KMS-11 (cell line): ENCODE measurements around the gene HECW1.
"Not testable (repeated sequence)": the region's sequence is repeated elsewhere in the genome, so short reads cannot be mapped to it uniquely, and the experiment has no call there.

Experiments used
- H2AFZ ChIP-seq: fragments of 200-600 bp; sonication (generic); 2 replicates; pipeline ENCODE4 v1.6.1; 2016; ENCODE audit warnings: antibody characterized with exemption, mixed run types, low read depth
- H3K27ac ChIP-seq: fragments of 200-600 bp; sonication (generic); 2 replicates; pipeline ENCODE4 v1.6.1; 2016; ENCODE audit warnings: mild to moderate bottlenecking, mixed run types
- H3K27me3 ChIP-seq: fragments of 200-600 bp; sonication (generic); 2 replicates; pipeline ENCODE4 v1.6.1; 2017; ENCODE audit warnings: mild to moderate bottlenecking, low read depth, mixed run types, moderate library complexity; ENCODE audit not compliant: insufficient read depth
- H3K36me3 ChIP-seq: fragments of 200-600 bp; sonication (generic); 2 replicates; pipeline ENCODE4 v1.6.1; 2017; ENCODE audit warnings: mild to moderate bottlenecking, mixed run types; ENCODE audit not compliant: insufficient read depth
- H3K4me1 ChIP-seq: fragments of 200-600 bp; sonication (generic); 2 replicates; pipeline ENCODE4 v1.6.1; 2016; ENCODE audit warnings: mild to moderate bottlenecking, low read depth, mixed run types; ENCODE audit not compliant: poor library complexity, severe bottlenecking
- H3K4me2 ChIP-seq: fragments of 200-600 bp; sonication (generic); 2 replicates; pipeline ENCODE4 v1.7.0; 2016; ENCODE audit warnings: mild to moderate bottlenecking, mixed run types
- H3K4me3 ChIP-seq: fragments of 200-600 bp; sonication (generic); IDR thresholded peaks from 2 replicates; pipeline ENCODE4 v1.6.1; 2017; ENCODE audit warnings: low read depth, low read length, mixed read lengths; ENCODE audit not compliant: insufficient read depth
- H3K79me2 ChIP-seq: fragments of 200-600 bp; sonication (generic); 2 replicates; pipeline ENCODE4 v1.6.1; 2016; ENCODE audit warnings: low read depth, mixed run types; ENCODE audit not compliant: insufficient read depth
- H3K9ac ChIP-seq: fragments of 200-600 bp; sonication (generic); 2 replicates; pipeline ENCODE4 v1.6.1; 2016; ENCODE audit warnings: mild to moderate bottlenecking, mixed run types
- H4K20me1 ChIP-seq: fragments of 200-600 bp; sonication (generic); 2 replicates; pipeline ENCODE4 v1.6.1; 2016; ENCODE audit warnings: mild to moderate bottlenecking, mixed run types; ENCODE audit not compliant: insufficient read depth
- CTCF ChIP-seq: fragments of 200-600 bp; sonication (generic); conservative IDR thresholded peaks from 2 replicates; pipeline ENCODE4 v1.6.1; 2017; ENCODE audit warnings: low read depth, mild to moderate bottlenecking, antibody characterized with exemption, low read length, moderate library complexity, mixed read lengths

Gene HECW1

GRCh38 chr7:43212921-43213320, 100.5 kb downstream of the HECW1 start:
- Histone ChIP-seq H3K4me3 (no peak overlapping the region), H3K27ac (no peak overlapping the region), H4K20me1 (no peaks in the 10 kb centered on the region), H3K4me2 (no peak overlapping the region), H3K27me3 (no peaks in the 10 kb centered on the region), H3K9ac (no peak overlapping the region), H3K4me1 (no peaks in the 10 kb centered on the region), H3K79me2 (no peaks in the 10 kb centered on the region), H3K36me3 (no peaks in the 10 kb centered on the region), H2AFZ (no peak overlapping the region)
- no peak for TF ChIP-seq CTCF

- Histone ChIP-seq H4K20me1 (no peaks in the 10 kb centered on the region), H3K27ac (no peak overlapping the region), H3K4me1 (no peaks in the 10 kb centered on the region), H3K4me3 (no peak overlapping the region), H3K9ac (no peak overlapping the region), H3K4me2 (no peak overlapping the region), H3K79me2 (no peaks in the 10 kb centered on the region), H3K27me3 (no peaks in the 10 kb centered on the region), H2AFZ (no peak overlapping the region), H3K36me3 (no peaks in the 10 kb centered on the region)
- no peak for TF ChIP-seq CTCF
These were observed 102.6 kb downstream of the HECW1 start for GRCh38 chr7:43215061-43215460.

- H2AFZ ChIP-seq, result no peak overlapping the region
- no peak for TF ChIP-seq CTCF
These were observed 104.6 kb downstream of the HECW1 start for GRCh38 chr7:43217055-43217454.

GRCh38 chr7:43218901-43219300, 106.5 kb downstream of the HECW1 start:
- H3K27me3 ChIP-seq, H3K4me3 ChIP-seq, H3K27ac ChIP-seq, H4K20me1 ChIP-seq, H3K79me2 ChIP-seq, H3K4me1 ChIP-seq, H3K9ac ChIP-seq, H3K36me3 ChIP-seq, H2AFZ ChIP-seq, H3K4me2 ChIP-seq: not testable (repeated sequence)

More at GRCh38 chr7:43217055-43217454, 104.6 kb downstream of the HECW1 start:
- Histone ChIP-seq H3K9ac (no peak overlapping the region), H3K4me1 (no peaks in the 10 kb centered on the region), H3K36me3 (no peaks in the 10 kb centered on the region), H3K4me3 (no peak overlapping the region), H3K27me3 (no peaks in the 10 kb centered on the region), H3K27ac (no peak overlapping the region), H4K20me1 (no peaks in the 10 kb centered on the region), H3K4me2 (no peak overlapping the region), H3K79me2 (no peaks in the 10 kb centered on the region)

- Histone ChIP-seq H2AFZ (no peak overlapping the region), H3K36me3 (no peaks in the 10 kb centered on the region), H3K4me1 (no peaks in the 10 kb centered on the region), H3K4me3 (no peak overlapping the region), H3K27ac (no peak overlapping the region), H3K9ac (no peak overlapping the region), H4K20me1 (no peaks in the 10 kb centered on the region), H3K79me2 (no peaks in the 10 kb centered on the region), H3K27me3 (no peaks in the 10 kb centered on the region), H3K4me2 (no peak overlapping the region)
- no peak for TF ChIP-seq CTCF
These were observed 107.8 kb downstream of the HECW1 start for GRCh38 chr7:43220250-43220649.
